NOMO-1 treated with DMSO at 0.1 percent for 48 hours (cell line): Measurements from ENCODE around the gene GRPEL2.

Source experiments
- DNase-seq: peaks from one replicate; lab custom pipeline; 2025; ENCODE audit not compliant: unreplicated experiment; lab: John Stamatoyannopoulos, UW

Gene GRPEL2

GRCh38 chr5:149317281-149318048, 27.8 kb upstream of the GRPEL2 start:
- DNase-seq, result peak; percentile 46

- no peak for DNase-seq
Measured at GRCh38 chr5:149319174-149319573, 26.1 kb upstream of the GRPEL2 start.

- no peak for DNase-seq
Measured at GRCh38 chr5:149320791-149321330, 24.4 kb upstream of the GRPEL2 start.

- no peak for DNase-seq
Measured at GRCh38 chr5:149322518-149322917, 22.8 kb upstream of the GRPEL2 start.

GRCh38 chr5:149323210-149323609, 22.1 kb upstream of the GRPEL2 start:
- DNase-seq, result no peak

GRCh38 chr5:149323621-149324205, 21.6 kb upstream of the GRPEL2 start:
- DNase-seq, result no peak

- no peak for DNase-seq
Measured at GRCh38 chr5:149324641-149325040, 20.7 kb upstream of the GRPEL2 start.

- DNase-seq, result no peak
Measured at GRCh38 chr5:149325166-149325735, 20.0 kb upstream of the GRPEL2 start.

GRCh38 chr5:149325894-149326293, 19.4 kb upstream of the GRPEL2 start:
- DNase-seq, result no peak

GRCh38 chr5:149326611-149327010, 18.7 kb upstream of the GRPEL2 start:
- no peak for DNase-seq

GRCh38 chr5:149328177-149328576, 17.1 kb upstream of the GRPEL2 start:
- no peak for DNase-seq

- DNase-seq, result no peak
Measured at GRCh38 chr5:149333711-149334443, 11.4 kb upstream of the GRPEL2 start.

GRCh38 chr5:149337736-149338135, 7.6 kb upstream of the GRPEL2 start:
- DNase-seq, result no peak

- DNase-seq, result no peak
Measured at GRCh38 chr5:149338364-149338763, 6.9 kb upstream of the GRPEL2 start.

- DNase-seq, result no peak
Measured at GRCh38 chr5:149340920-149341319, 4.4 kb upstream of the GRPEL2 start.

- no peak for DNase-seq
Measured at GRCh38 chr5:149341876-149342275, 3.4 kb upstream of the GRPEL2 start.

GRCh38 chr5:149344151-149344550, 1.1 kb upstream of the GRPEL2 start:
- DNase-seq, result peak; percentile 36

- DNase-seq, result peak; percentile 16
Measured at GRCh38 chr5:149345892-149346222, 558 bp downstream of the GRPEL2 start.

GRCh38 chr5:149348518-149348917, 3.2 kb downstream of the GRPEL2 start:
- DNase-seq, result no peak

GRCh38 chr5:149349382-149349781, 4.1 kb downstream of the GRPEL2 start:
- DNase-seq, result no peak

- DNase-seq, result no peak
Measured at GRCh38 chr5:149352169-149352568, 6.9 kb downstream of the GRPEL2 start.

- DNase-seq, result no peak
Measured at GRCh38 chr5:149353911-149354310, 8.6 kb downstream of the GRPEL2 start.
